HG03575 (cell line): Measurements from ENCODE around the gene EHD2.
"Not testable (repeated sequence)": the region's sequence is repeated elsewhere in the genome, so short reads cannot be mapped to it uniquely, and the experiment has no call there.

Experiments
- ATAC-seq: cut with Tn5 transposase; IDR thresholded peaks from one replicate; pipeline ENCODE4 v1.9.1; 2021; ENCODE audit not compliant: unreplicated experiment, insufficient number of reproducible peaks, low FRiP score; ENCODE audit errors: extremely low read depth

EHD2 gene

GRCh38 chr19:47761566-47761965, 48.3 kb downstream of the EHD2 start:
- no peak for ATAC-seq

GRCh38 chr19:47762151-47762550, 48.9 kb downstream of the EHD2 start:
- no peak for ATAC-seq

- ATAC-seq, result no peak
Measured at GRCh38 chr19:47762615-47763308, 49.5 kb downstream of the EHD2 start.

GRCh38 chr19:47764705-47765104, 51.5 kb downstream of the EHD2 start:
- ATAC-seq, result not testable (repeated sequence)

- no peak for ATAC-seq
Measured at GRCh38 chr19:47765523-47766358, 52.5 kb downstream of the EHD2 start.

- no peak for ATAC-seq
Measured at GRCh38 chr19:47766359-47766620, 53.1 kb downstream of the EHD2 start.

- no peak for ATAC-seq
Measured at GRCh38 chr19:47766670-47767069, 53.4 kb downstream of the EHD2 start.

- no peak for ATAC-seq
Measured at GRCh38 chr19:47767349-47767748, 54.1 kb downstream of the EHD2 start.

GRCh38 chr19:47768604-47769003, 55.4 kb downstream of the EHD2 start:
- no peak for ATAC-seq

GRCh38 chr19:47769534-47769933, 56.3 kb downstream of the EHD2 start:
- ATAC-seq, result no peak

- not testable (repeated sequence) for ATAC-seq
Measured at GRCh38 chr19:47771291-47771690, 58.1 kb downstream of the EHD2 start.

- no peak for ATAC-seq
Measured at GRCh38 chr19:47776568-47776967, 63.3 kb downstream of the EHD2 start.

- ATAC-seq, result not testable (repeated sequence)
Measured at GRCh38 chr19:47777245-47778048, 64.2 kb downstream of the EHD2 start.

GRCh38 chr19:47778049-47778953, 65.1 kb downstream of the EHD2 start, which contains the start of gene SELENOW:
Gene SELENOW (plus strand): TSS chr19:47778703. CDS start chr19:47778786, 83 bp downstream.
- no peak for ATAC-seq

GRCh38 chr19:47778954-47779351, 65.7 kb downstream of the EHD2 start:
- ATAC-seq, result no peak

- ATAC-seq, result no peak
Measured at GRCh38 chr19:47779524-47780214, 66.4 kb downstream of the EHD2 start.

GRCh38 chr19:47780215-47780551, 67.0 kb downstream of the EHD2 start:
- ATAC-seq, result no peak

GRCh38 chr19:47781590-47782262, 68.5 kb downstream of the EHD2 start:
- ATAC-seq, result no peak
